GM23248 (cell line): ENCODE results near the gene EHD4. TPM values are rescaled to one million over a fixed set of nuclear protein-coding genes. Genes with fewer than 3 reads are reported as not detected.
A peak's percentile ranks its signal among the peaks of the same experiment; 100 is the strongest.

Source experiments
- DNase-seq: peaks from one replicate; pipeline ENCODE4 v3.0.0-alpha.2; 2015
- H2AFZ ChIP-seq: fragments of 200-600 bp; sonication (generic); 2 replicates; pipeline ENCODE4 v1.6.1; 2016; ENCODE audit warnings: antibody characterized with exemption
- H3F3A ChIP-seq: fragments of 200-600 bp; sonication (generic); 2 replicates; pipeline ENCODE4 v1.6.1; 2016; ENCODE audit warnings: mild to moderate bottlenecking, antibody characterized with exemption, mixed run types; ENCODE audit not compliant: insufficient read depth
- H3K27ac ChIP-seq: fragments of 200-600 bp; sonication (generic); 2 replicates; pipeline ENCODE4 v1.5.1; 2016; ENCODE audit warnings: mild to moderate bottlenecking
- H3K27me3 ChIP-seq: fragments of 200-600 bp; sonication (generic); replicated peaks from 2 replicates; pipeline ENCODE4 v1.6.1; 2016; ENCODE audit warnings: mild to moderate bottlenecking; ENCODE audit not compliant: insufficient read depth
- H3K36me3 ChIP-seq: fragments of 200-600 bp; sonication (generic); 2 replicates; pipeline ENCODE4 v1.6.1; 2016; ENCODE audit warnings: low read depth, mild to moderate bottlenecking
- H3K4me1 ChIP-seq: fragments of 200-600 bp; sonication (generic); 2 replicates; pipeline ENCODE4 v1.6.1; 2016; ENCODE audit warnings: mild to moderate bottlenecking; ENCODE audit not compliant: insufficient read depth
- H3K4me2 ChIP-seq: fragments of 200-600 bp; sonication (generic); one replicate; pipeline ENCODE4 v1.6.1; 2016; ENCODE audit warnings: mild to moderate bottlenecking; ENCODE audit not compliant: unreplicated experiment
- H3K4me3 ChIP-seq: fragments of 200-600 bp; sonication (generic); 2 replicates; pipeline ENCODE4 v1.5.1; 2016; ENCODE audit warnings: mild to moderate bottlenecking
- H3K79me2 ChIP-seq: fragments of 200-600 bp; sonication (generic); 2 replicates; pipeline ENCODE4 v1.6.1; 2016; ENCODE audit warnings: mild to moderate bottlenecking; ENCODE audit not compliant: insufficient read depth
- H3K9ac ChIP-seq: fragments of 200-600 bp; sonication (generic); 2 replicates; pipeline ENCODE4 v1.6.1; 2016; ENCODE audit warnings: mild to moderate bottlenecking
- H3K9me2 ChIP-seq: fragments of 200-600 bp; sonication (generic); 2 replicates; pipeline ENCODE4 v1.6.1; 2016; ENCODE audit warnings: mixed run types, mild to moderate bottlenecking, moderate library complexity; ENCODE audit not compliant: insufficient read depth
- H3K9me3 ChIP-seq: fragments of 200-600 bp; sonication (generic); one replicate; pipeline ENCODE4 v1.6.1; 2017; ENCODE audit warnings: low read depth
- H4K20me1 ChIP-seq: fragments of 200-600 bp; sonication (generic); 2 replicates; pipeline ENCODE4 v1.6.0; 2016; ENCODE audit not compliant: insufficient read depth
- EZH2 ChIP-seq: fragments of 200-600 bp; sonication (generic); IDR thresholded peaks from 2 replicates; pipeline ENCODE4 v1.6.1; 2018; ENCODE audit warnings: antibody characterized with exemption, mild to moderate bottlenecking; ENCODE audit not compliant: insufficient read depth, poor library complexity, severe bottlenecking
- EZH2phosphoT487 ChIP-seq: fragments of 200-600 bp; sonication (generic); IDR thresholded peaks from 2 replicates; pipeline ENCODE4 v1.6.1; 2018; ENCODE audit warnings: antibody characterized with exemption, moderate library complexity, mild to moderate bottlenecking, low read depth; ENCODE audit not compliant: insufficient read depth
- WGBS, 2 experiments: methylation state at CpG; one replicate each; pipeline ENCODE4 v1.1.6; 2015 to 2017; ENCODE audit warnings: low lambda C conversion rate in 2 of 2, low coverage in 1 of 2; ENCODE audit errors: missing lambda C conversion rate in 2 of 2; 5-methylcytosine and 5-hydroxymethylcytosine counted together
- in situ Hi-C: fragments of 300-500 bp; cut with MboI; formaldehyde crosslinking; loops from 2 replicates; pipeline ENCODE4 v1.15.0; 2020
- polyA plus RNA-seq: library from polyadenylated mRNA; unstranded; fragments of >200 nt; fragmentation: Nextera tagmentation; extraction: Ambion mirVana; gene quantifications from 2 replicates; pipeline ENCODE4 v1.2.1, GENCODE V29; 2016
- total RNA-seq: library from RNA; depleted of rRNA; stranded (reverse); fragments of >200 nt; shearing (Covaris generic); gene quantifications from 2 replicates; pipeline ENCODE4 v1.2.3, GENCODE V29; 2014

The EHD4 gene
- total and polyA plus RNA-seq, 2 experiments from 2014 or later = 17.7 to 18.7 TPM

GRCh38 chr15:41967506-41968206, 4.7 kb downstream of the EHD4 start:
- Histone ChIP-seq H3K27ac (peak overlapping the region; percentile 75), H3F3A (peaks cover 30% of the 10 kb centered on the region), H3K36me3 (no peaks in the 10 kb centered on the region), H3K27me3 (no peaks in the 10 kb centered on the region), H3K9me3 (no peaks in the 10 kb centered on the region), H3K4me1 (peaks cover 30% of the 10 kb centered on the region), H3K4me2 (peak overlapping the region; percentile 66), H4K20me1 (no peaks in the 10 kb centered on the region), H3K4me3 (peak overlapping the region; percentile 52), H2AFZ (peak overlapping the region; percentile 83), H3K79me2 (peaks cover 94% of the 10 kb centered on the region), H3K9me2 (no peaks in the 10 kb centered on the region), H3K9ac (peak overlapping the region; percentile 69)
- peak; percentile 66 for DNase-seq
- in situ Hi-C loops = no loop called here
- TF ChIP-seq EZH2phosphoT487 (no peak), EZH2 (no peak)
- WGBS, 2 experiments = 8 to 14% methylated on average over 4 of the region's 4 CpGs

- no peaks in the 10 kb centered on the region for H3K27me3 ChIP-seq
- 87 to 91% methylated on average over 3 of the region's 3 CpGs for WGBS, 2 experiments
- in situ Hi-C loops = no loop called here
These were observed 5.4 kb downstream of the EHD4 start for GRCh38 chr15:41966920-41967465.

GRCh38 chr15:41966414-41966812, 5.9 kb downstream of the EHD4 start:
- Histone ChIP-seq H2AFZ (no peak overlapping the region), H3K4me2 (no peak overlapping the region), H3K27ac (no peak overlapping the region), H3K4me1 (peaks cover 30% of the 10 kb centered on the region), H3K9me2 (no peaks in the 10 kb centered on the region), H3K4me3 (no peak overlapping the region), H3K36me3 (no peaks in the 10 kb centered on the region), H3K79me2 (peaks cover 99% of the 10 kb centered on the region), H3K9ac (no peak overlapping the region), H3K27me3 (no peaks in the 10 kb centered on the region), H3K9me3 (no peaks in the 10 kb centered on the region), H3F3A (peaks cover 30% of the 10 kb centered on the region), H4K20me1 (no peaks in the 10 kb centered on the region)
- 54 to 57% methylated on average over 4 of the region's 4 CpGs for WGBS, 2 experiments
- DNase-seq = no peak
- in situ Hi-C loops = no loop called here
- TF ChIP-seq EZH2 = no peak
- no peak for TF ChIP-seq EZH2phosphoT487

More at GRCh38 chr15:41966920-41967465, 5.4 kb downstream of the EHD4 start:
- H3K79me2 ChIP-seq = peaks cover 98% of the 10 kb centered on the region
- no peaks in the 10 kb centered on the region for H3K36me3 ChIP-seq
- H3K9ac ChIP-seq = no peak overlapping the region
- no peaks in the 10 kb centered on the region for H3K9me3 ChIP-seq
- peaks cover 30% of the 10 kb centered on the region for H3K4me1 ChIP-seq
- H3K9me2 ChIP-seq = no peaks in the 10 kb centered on the region
- no peak for TF ChIP-seq EZH2
- no peak for TF ChIP-seq EZH2phosphoT487
- H3F3A ChIP-seq = peaks cover 30% of the 10 kb centered on the region
- H3K4me3 ChIP-seq = no peak overlapping the region
- no peak for DNase-seq
- H3K4me2 ChIP-seq = peak overlapping the region; percentile 66
- 0 out of 2 replicates have a peak overlapping the region, but pooled peaks have one; percentile 75 for H3K27ac ChIP-seq
- no peaks in the 10 kb centered on the region for H4K20me1 ChIP-seq
- no peak overlapping the region for H2AFZ ChIP-seq

GRCh38 chr15:41965441-41966413, 6.6 kb downstream of the EHD4 start:
- 72 to 76% methylated on average over 12 to 15 of the region's 15 CpGs for WGBS, 2 experiments
- no peak for TF ChIP-seq EZH2
- TF ChIP-seq EZH2phosphoT487 = no peak
- H3F3A ChIP-seq = peaks cover 24% of the 10 kb centered on the region
- peaks cover 24% of the 10 kb centered on the region for H3K4me1 ChIP-seq
- in situ Hi-C loops = no loop called here
- DNase-seq = peak; percentile 39
- H3K79me2 ChIP-seq = peaks cover 99% of the 10 kb centered on the region
- no peak overlapping the region for H2AFZ ChIP-seq
- H3K27me3 ChIP-seq = no peaks in the 10 kb centered on the region
- H3K27ac ChIP-seq = no peak overlapping the region
- no peaks in the 10 kb centered on the region for H3K9me3 ChIP-seq
- no peak overlapping the region for H3K9ac ChIP-seq
- no peaks in the 10 kb centered on the region for H4K20me1 ChIP-seq
- no peak overlapping the region for H3K4me2 ChIP-seq
- no peaks in the 10 kb centered on the region for H3K36me3 ChIP-seq
- no peak overlapping the region for H3K4me3 ChIP-seq
- H3K9me2 ChIP-seq = no peaks in the 10 kb centered on the region
